ENCODE measurements around the gene ALKBH2. TPM values are rescaled to one million over a fixed set of nuclear protein-coding genes. Genes with fewer than 3 reads are reported as not detected.

The ALKBH2 gene
- total and polyA plus RNA-seq, 2 experiments from 2014 or later, result 16.4 to 35.9 TPM

GRCh38 chr12:109124878-109125648 is 31.8 kb upstream of the ALKBH2 start:
- Histone ChIP-seq H3K4me2 (no peak overlapping the region), H3K36me3 (ENCODE audit: insufficient read depth) (no peaks in the 10 kb centered on the region), H3K79me2 (replicated peaks; ENCODE audit: insufficient read depth) (no peaks in the 10 kb centered on the region), H2AFZ (no peak overlapping the region), H3K4me1 (ENCODE audit: insufficient read depth) (no peaks in the 10 kb centered on the region), H3K27ac (ENCODE audit: low read depth) (no peak overlapping the region), H3K27me3 (ENCODE audit: insufficient read depth) (no peaks in the 10 kb centered on the region), H4K20me1 (replicated peaks; ENCODE audit: insufficient read depth) (no peaks in the 10 kb centered on the region), H3K4me3 (no peak overlapping the region), H3F3A (replicated peaks; ENCODE audit: low read depth) (no peaks in the 10 kb centered on the region), H3K9me2 (ENCODE audit: insufficient read depth) (no peaks in the 10 kb centered on the region)
- H3K27ac Mint-ChIP-seq, result no peak overlapping the region
- peaks cover 11% of the 10 kb centered on the region for H3K4me1 Mint-ChIP-seq
- no peaks in the 10 kb centered on the region for H3K36me3 Mint-ChIP-seq (ENCODE audit: low read depth)
- peaks cover 4% of the 10 kb centered on the region for H3K27me3 Mint-ChIP-seq (ENCODE audit: insufficient read depth, low read depth, poor library complexity)
- no peak for ATAC-seq
- no peak for DNase-seq (ENCODE audit: low spot score)
- no peak for TF ChIP-seq NANOG (IDR thresholded peaks at IDR 0.05; ENCODE audit: borderline replicate concordance)
- H3K9me3 Mint-ChIP-seq, result no peaks in the 10 kb centered on the region
- no peak overlapping the region for H3K4me3 Mint-ChIP-seq

- no peaks in the 10 kb centered on the region for H3K27me3 ChIP-seq (ENCODE audit: insufficient read depth)
- H3K4me1 ChIP-seq (ENCODE audit: insufficient read depth), result no peaks in the 10 kb centered on the region
- no peak overlapping the region for H2AFZ ChIP-seq
- Mint-ChIP-seq H3K36me3 (ENCODE audit: low read depth) (no peaks in the 10 kb centered on the region), H3K4me3 (no peak overlapping the region), H3K4me1 (peaks cover 14% of the 10 kb centered on the region), H3K27me3 (ENCODE audit: insufficient read depth, low read depth, poor library complexity) (peaks cover 4% of the 10 kb centered on the region), H3K9me3 (no peaks in the 10 kb centered on the region), H3K27ac (no peak overlapping the region)
- DNase-seq (ENCODE audit: low spot score), result no peak
- no peak for ATAC-seq
- H3K79me2 ChIP-seq (replicated peaks; ENCODE audit: insufficient read depth), result no peaks in the 10 kb centered on the region
- no peaks in the 10 kb centered on the region for H3K36me3 ChIP-seq (ENCODE audit: insufficient read depth)
- no peaks in the 10 kb centered on the region for H3K9me2 ChIP-seq (ENCODE audit: insufficient read depth)
- H3F3A ChIP-seq (replicated peaks; ENCODE audit: low read depth), result no peaks in the 10 kb centered on the region
- no peaks in the 10 kb centered on the region for H4K20me1 ChIP-seq (replicated peaks; ENCODE audit: insufficient read depth)
- TF ChIP-seq JUNB (IDR thresholded peaks at IDR 0.05; ENCODE audit: unreplicated experiment) (no peak), CTCF (conservative IDR thresholded peaks at IDR 0.05; ENCODE audit: low read depth in 2 of 2) (no peak), ZNF331 (CRISPR knock-in tag; IDR thresholded peaks at IDR 0.05; ENCODE audit: low read depth) (no peak), ETS1 (IDR thresholded peaks at IDR 0.05) (no peak), ZNF114 (CRISPR knock-in tag; IDR thresholded peaks at IDR 0.05) (no peak), NANOG (IDR thresholded peaks at IDR 0.05; ENCODE audit: borderline replicate concordance) (no peak), CREB1 (CRISPR knock-in tag; IDR thresholded peaks at IDR 0.05; ENCODE audit: low read depth) (no peak), POLR2AphosphoS5 (IDR thresholded peaks at IDR 0.05; ENCODE audit: low read depth) (no peak), EZH2phosphoT487 (IDR thresholded peaks at IDR 0.05; ENCODE audit: unreplicated experiment) (no peak), STAT1 (IDR thresholded peaks at IDR 0.05; ENCODE audit: unreplicated experiment) (no peak), REST (IDR thresholded peaks at IDR 0.05; ENCODE audit: unreplicated experiment) (no peak), EZH2 (IDR thresholded peaks at IDR 0.05; ENCODE audit: low read depth, unreplicated experiment) (no peak)
- H3K4me3 ChIP-seq, result no peak overlapping the region
- no peak overlapping the region for H3K27ac ChIP-seq (ENCODE audit: low read depth)
- H3K4me2 ChIP-seq, result no peak overlapping the region
Measured at GRCh38 chr12:109121346-109121880, 28.1 kb upstream of the ALKBH2 start.
